Activated CD4-positive, alpha-beta memory T cell treated with anti-CD3 and anti-CD28 coated beads for 36 hours (primary cell): Measurements from ENCODE around the gene ZNF311. TPM values are rescaled to one million over a fixed set of nuclear protein-coding genes. Genes with fewer than 3 reads are reported as not detected.

Experiments
- CTCF ChIA-PET: fragments of 350-600 bp; sonication (Branson Sonifier 250); formaldehyde crosslinking; loops from one replicate; lab custom pipeline; 2021; ENCODE audit warnings: antibody characterized with exemption, inconsistent platforms; lab: Charles Lee
- POLR2A ChIA-PET: fragments of 350-600 bp; sonication (Branson Sonifier 250); formaldehyde crosslinking; loops from one replicate; lab custom pipeline; 2021; ENCODE audit warnings: antibody characterized with exemption; lab: Charles Lee
- DNase-seq: peaks from one replicate; pipeline ENCODE4 v3.0.0-alpha.2; 2020
- H3K27ac Mint-ChIP-seq: one replicate; pipeline ENCODE4 v1.8.0; 2021; ENCODE audit warnings: mixed read lengths
- H3K27me3 Mint-ChIP-seq: one replicate; pipeline ENCODE4 v1.8.0; 2021; ENCODE audit warnings: mixed read lengths
- H3K36me3 Mint-ChIP-seq: one replicate; pipeline ENCODE4 v1.8.0; 2021; ENCODE audit warnings: mixed read lengths
- H3K4me1 Mint-ChIP-seq: one replicate; pipeline ENCODE4 v1.8.0; 2021; ENCODE audit warnings: low read depth, mixed read lengths
- H3K4me3 Mint-ChIP-seq: one replicate; pipeline ENCODE4 v1.8.0; 2021; ENCODE audit warnings: mild to moderate bottlenecking, mixed read lengths
- H3K9me3 Mint-ChIP-seq: one replicate; pipeline ENCODE4 v1.8.0; 2021; ENCODE audit warnings: mixed read lengths
- intact Hi-C: fragments of 100-400 bp; cut with micrococcal nuclease; formaldehyde crosslinking; loops from one replicate; pipeline ENCODE4 v1.15.1; 2023
- total RNA-seq, 2 experiments: library from RNA; stranded (reverse); gene quantifications; one replicate each; pipeline ENCODE4 v1.2.3, GENCODE V29; 2021

ZNF311 gene
- 1 to 10 TPM in 1 of 2 experiments, under 1 TPM in 1; 0.99 to 1.3 TPM for total RNA-seq

DNA sequence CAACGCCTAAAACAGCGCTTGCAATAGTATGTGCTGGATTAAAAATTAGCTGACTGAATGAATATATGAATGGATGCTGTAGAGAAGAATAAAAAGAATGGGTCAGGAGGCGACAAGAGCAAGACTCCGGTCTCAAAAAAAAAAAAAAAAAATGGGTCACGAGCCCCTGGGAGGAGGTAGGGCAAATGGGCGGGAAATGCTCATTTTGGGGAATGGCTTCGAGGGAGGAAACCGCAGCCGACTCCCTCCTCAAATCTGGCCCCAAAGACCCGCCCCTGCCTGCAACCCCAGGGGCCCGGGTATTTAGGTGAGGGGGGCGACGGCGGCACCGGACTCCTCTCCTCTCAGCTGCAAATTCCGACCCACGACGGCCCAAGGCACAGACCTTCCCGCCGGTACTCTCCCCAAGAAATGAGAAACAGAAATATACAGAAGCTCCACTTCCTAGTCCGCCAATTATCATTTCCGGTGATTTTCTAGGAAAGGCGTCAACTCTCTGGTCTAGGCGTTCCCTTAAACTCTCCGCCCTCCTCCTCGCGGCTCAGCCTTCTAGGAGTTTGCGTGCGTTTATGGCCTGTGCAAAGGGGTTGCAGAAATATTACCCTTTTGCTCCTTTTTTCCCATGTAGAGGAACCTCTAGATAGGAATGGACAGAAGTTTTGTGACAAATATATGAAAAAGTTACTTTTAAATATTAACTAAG is at the start of gene ZNF311:
Gene ZNF311 (minus strand): TSS at position 133 of the 703 bp plus-strand sequence. CDS start 1,361 bp downstream, outside the sequence.
- peak within 1 kb of the TSS; percentile 82 for H3K4me3 Mint-ChIP-seq
- POLR2A ChIA-PET = no interaction called here
- H3K27me3 Mint-ChIP-seq = peaks cover 1% of the 10 kb centered on the region
- intact Hi-C loops = no loop called here
- peak within 1 kb of the TSS; percentile 73 for H3K27ac Mint-ChIP-seq
- CTCF ChIA-PET = interaction anchor here (1.4 kb wide), 1 partner anchor 11 kb away, joined by 4 read pairs; no protein-coding TSS in a partner anchor
- no peaks in the 10 kb centered on the region for H3K9me3 Mint-ChIP-seq
- peak; percentile 60 for DNase-seq
- peaks cover 19% of the 10 kb centered on the region for H3K4me1 Mint-ChIP-seq
- H3K36me3 Mint-ChIP-seq = no peaks in the 10 kb centered on the region

DNA sequence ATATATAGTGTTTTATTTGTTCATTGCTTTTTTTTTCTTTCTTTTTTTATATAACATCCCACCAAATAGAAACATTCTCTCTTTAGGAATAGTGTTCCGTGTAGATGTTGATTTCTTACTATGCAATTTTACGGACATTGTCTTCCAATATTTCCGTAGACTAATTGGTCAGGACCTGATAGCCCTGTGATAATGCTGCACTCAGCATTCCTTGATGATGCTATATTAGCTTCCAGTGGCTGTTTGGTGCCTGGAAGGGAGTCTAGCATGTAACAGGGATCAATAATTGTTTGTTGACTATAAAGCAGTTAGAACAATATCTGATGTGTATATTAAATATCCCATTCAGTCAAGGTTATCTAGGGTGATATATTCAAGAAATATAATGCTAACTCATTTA is 46.6 kb upstream of the ZNF311 start:
- no peaks in the 10 kb centered on the region for H3K4me1 Mint-ChIP-seq
- DNase-seq = no peak
- no peaks in the 10 kb centered on the region for H3K36me3 Mint-ChIP-seq
- ChIA-PET CTCF (no interaction called here), POLR2A (no interaction called here)
- no peak overlapping the region for H3K27ac Mint-ChIP-seq
- H3K9me3 Mint-ChIP-seq = no peaks in the 10 kb centered on the region
- no peak overlapping the region for H3K4me3 Mint-ChIP-seq
- intact Hi-C loops = no loop called here
- peaks cover 37% of the 10 kb centered on the region for H3K27me3 Mint-ChIP-seq

DNA sequence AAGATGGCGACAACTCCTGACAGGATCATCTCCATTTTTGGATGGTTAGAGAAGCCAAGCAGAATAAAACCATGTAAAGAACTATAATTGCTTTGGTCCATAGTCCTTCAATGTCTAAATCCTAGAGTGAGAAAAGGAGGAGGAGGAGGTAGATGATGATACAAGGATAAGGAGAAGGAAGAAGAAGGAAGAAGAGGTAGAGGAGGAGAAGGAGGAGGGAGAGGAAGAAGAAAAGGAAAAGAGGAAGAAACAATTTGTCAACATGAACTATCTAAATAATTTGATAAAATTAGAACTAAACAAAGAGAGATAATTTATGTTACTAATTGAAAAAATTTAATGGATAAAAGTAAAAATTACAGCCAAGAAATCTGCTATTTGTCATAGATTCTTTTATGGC is 40.0 kb upstream of the ZNF311 start, which contains the start of gene OR2W1:
Gene OR2W1 (minus strand): TSS at position 101 of the 400 bp plus-strand sequence. CDS start 0 bp downstream, at position 101.
- Mint-ChIP-seq H3K27me3 (peaks cover 35% of the 10 kb centered on the region), H3K9me3 (no peaks in the 10 kb centered on the region), H3K4me3 (no peak within 1 kb of the TSS), H3K36me3 (no peaks in the 10 kb centered on the region), H3K4me1 (no peaks in the 10 kb centered on the region), H3K27ac (no peak within 1 kb of the TSS)
- ChIA-PET POLR2A (no interaction called here), CTCF (no interaction called here)
- intact Hi-C loops = no loop called here
- no peak for DNase-seq

DNA sequence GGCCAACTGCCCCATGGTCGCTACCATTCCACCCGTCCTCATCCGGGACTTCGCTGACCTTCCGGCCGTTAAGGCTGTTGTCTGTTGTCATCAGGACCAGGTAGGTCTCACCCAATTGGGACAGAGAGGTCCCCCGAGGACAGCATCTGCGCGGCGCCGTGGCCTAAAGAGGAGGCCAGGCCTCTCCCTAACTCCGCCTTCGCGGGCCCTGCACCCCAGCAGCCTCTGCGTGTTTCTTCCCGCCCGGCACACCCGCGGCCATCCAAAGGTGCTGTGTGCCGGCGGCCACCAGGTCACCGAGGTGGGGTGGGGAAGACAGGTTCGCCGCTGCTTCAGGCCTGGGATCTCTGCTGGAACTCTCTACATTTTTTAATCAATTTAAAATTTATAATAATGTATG is 30.8 kb upstream of the ZNF311 start:
- POLR2A ChIA-PET = no interaction called here
- H3K36me3 Mint-ChIP-seq = no peaks in the 10 kb centered on the region
- CTCF ChIA-PET = no interaction called here
- no peak overlapping the region for H3K27ac Mint-ChIP-seq
- H3K4me1 Mint-ChIP-seq = no peaks in the 10 kb centered on the region
- H3K4me3 Mint-ChIP-seq = no peak overlapping the region
- no peak for DNase-seq
- H3K9me3 Mint-ChIP-seq = no peaks in the 10 kb centered on the region
- intact Hi-C loops = no loop called here
- peaks cover 30% of the 10 kb centered on the region for H3K27me3 Mint-ChIP-seq

DNA sequence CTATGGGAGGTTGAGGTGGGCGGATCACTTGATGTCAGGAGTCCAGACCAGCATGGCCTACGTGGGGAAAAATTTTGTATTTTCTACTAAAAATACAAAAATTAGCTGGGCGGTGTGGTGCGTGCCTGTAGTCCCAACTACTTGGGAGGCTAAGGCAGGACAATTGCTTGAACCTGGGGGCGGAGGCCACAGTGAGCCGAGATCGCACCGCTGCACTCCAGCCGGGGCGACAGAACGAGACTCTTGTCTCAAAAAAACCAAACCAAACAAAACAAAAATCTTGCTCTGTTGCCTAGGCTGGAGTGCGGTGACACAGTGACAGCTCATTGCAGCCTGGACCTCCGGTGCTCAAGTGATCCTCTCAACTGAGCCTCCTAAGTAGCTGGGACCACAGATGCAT is 23.7 kb upstream of the ZNF311 start:
- Mint-ChIP-seq H3K36me3 (no peaks in the 10 kb centered on the region), H3K4me1 (no peaks in the 10 kb centered on the region), H3K27me3 (peaks cover 39% of the 10 kb centered on the region), H3K27ac (no peak overlapping the region), H3K9me3 (no peaks in the 10 kb centered on the region), H3K4me3 (no peak overlapping the region)
- CTCF ChIA-PET = no interaction called here
- DNase-seq = no peak
- POLR2A ChIA-PET = no interaction called here
- intact Hi-C loops = no loop called here

DNA sequence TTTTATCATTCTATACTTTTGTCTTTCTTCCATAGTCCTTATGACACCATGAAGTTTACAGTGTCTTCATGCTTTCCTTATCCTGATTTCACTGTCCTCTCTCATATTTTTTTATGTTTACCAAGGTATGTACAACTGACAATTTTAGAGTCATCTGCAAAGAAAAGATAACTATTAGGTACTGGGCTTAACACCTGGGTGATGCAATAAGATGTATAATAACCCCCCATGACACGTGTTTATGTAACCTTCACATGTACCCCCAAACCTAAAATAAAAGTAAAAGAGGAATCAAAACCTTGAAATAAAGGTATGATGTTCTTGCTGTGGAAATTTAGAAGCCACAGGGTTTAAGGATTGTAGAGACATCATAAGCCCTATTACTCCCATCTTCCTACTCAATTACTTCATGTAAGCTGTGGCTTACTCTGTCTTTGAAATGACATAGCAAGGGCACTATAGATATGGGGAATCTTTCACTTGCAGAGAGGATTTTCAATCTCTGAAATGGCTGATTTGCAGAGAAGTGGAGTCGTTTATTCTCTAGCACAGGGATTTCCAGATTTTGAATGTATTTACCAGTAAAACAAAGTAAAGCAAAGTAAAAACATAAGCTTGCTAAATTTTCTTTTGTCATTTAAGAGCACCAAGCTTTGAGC is 20.9 kb upstream of the ZNF311 start:
- no peaks in the 10 kb centered on the region for H3K4me1 Mint-ChIP-seq
- peaks cover 40% of the 10 kb centered on the region for H3K27me3 Mint-ChIP-seq
- POLR2A ChIA-PET = no interaction called here
- H3K27ac Mint-ChIP-seq = no peak overlapping the region
- no peak for DNase-seq
- H3K9me3 Mint-ChIP-seq = peaks cover 2% of the 10 kb centered on the region
- H3K36me3 Mint-ChIP-seq = no peaks in the 10 kb centered on the region
- no peak overlapping the region for H3K4me3 Mint-ChIP-seq
- intact Hi-C loops = no loop called here
- CTCF ChIA-PET = no interaction called here

DNA sequence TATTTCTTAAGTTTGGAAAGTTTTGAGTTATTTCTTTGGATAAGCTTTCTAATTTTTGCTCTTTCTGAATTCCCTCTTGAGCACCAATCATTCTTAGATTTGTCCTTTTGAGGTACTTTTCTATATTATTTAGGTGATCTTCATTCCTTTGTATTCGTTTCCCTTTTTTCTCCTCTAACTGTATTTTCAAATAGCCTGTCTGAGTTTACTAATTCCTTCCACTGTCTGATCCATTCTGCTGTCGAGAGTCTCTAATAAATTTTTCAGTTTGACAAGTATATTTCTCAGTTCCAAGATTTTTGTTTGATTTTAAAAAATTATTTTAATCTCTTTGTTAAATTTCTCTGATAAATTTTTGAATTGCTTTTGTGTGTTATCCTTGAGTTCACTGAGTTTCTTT is 16.3 kb upstream of the ZNF311 start:
- H3K9me3 Mint-ChIP-seq = peaks cover 2% of the 10 kb centered on the region
- POLR2A ChIA-PET = no interaction called here

DNA sequence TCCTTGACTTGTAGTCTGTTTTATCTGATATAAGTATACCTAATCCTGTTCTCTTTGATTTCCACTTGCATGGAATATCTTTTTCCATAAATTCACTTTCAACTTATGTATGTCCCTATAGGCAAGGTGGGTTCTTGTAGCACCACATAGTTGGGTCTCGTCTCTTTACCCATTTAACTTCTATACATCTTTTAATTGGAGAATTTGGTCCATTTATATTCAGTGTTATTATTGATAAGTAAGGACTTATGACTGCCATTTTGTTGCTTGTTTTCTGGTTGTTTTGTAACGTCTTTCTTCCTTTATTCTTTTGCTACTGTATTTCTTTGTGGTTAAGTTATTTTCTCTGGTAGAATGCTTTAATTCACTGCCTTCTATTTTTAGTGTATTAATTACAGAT is 14.5 kb upstream of the ZNF311 start:
- Mint-ChIP-seq H3K4me3 (no peak overlapping the region), H3K4me1 (peaks cover 9% of the 10 kb centered on the region), H3K27ac (no peak overlapping the region), H3K27me3 (peaks cover 18% of the 10 kb centered on the region), H3K36me3 (no peaks in the 10 kb centered on the region), H3K9me3 (peaks cover 6% of the 10 kb centered on the region)
- intact Hi-C loops = loop anchor here (10.0 kb wide), 1 partner anchor 565 kb away; the partner anchor contains the start of gene OR2H2
- DNase-seq = no peak
- ChIA-PET POLR2A (no interaction called here), CTCF (interaction anchor here (1.2 to 5.0 kb wide), 3 partner anchors 9 to 182 kb away, joined by 3 to 38 read pairs (median 5); no protein-coding TSS in a partner anchor)

More for the DNA sequence above, 16.3 kb upstream of the ZNF311 start:
- Mint-ChIP-seq H3K36me3 (no peaks in the 10 kb centered on the region), H3K4me1 (peaks cover 2% of the 10 kb centered on the region), H3K27me3 (peaks cover 24% of the 10 kb centered on the region), H3K27ac (no peak overlapping the region), H3K4me3 (no peak overlapping the region)
- DNase-seq = no peak
- CTCF ChIA-PET = interaction anchor here (5.0 kb wide), 1 partner anchor 184 kb away, joined by 38 read pairs; no protein-coding TSS in a partner anchor
- intact Hi-C loops = no loop called here

DNA sequence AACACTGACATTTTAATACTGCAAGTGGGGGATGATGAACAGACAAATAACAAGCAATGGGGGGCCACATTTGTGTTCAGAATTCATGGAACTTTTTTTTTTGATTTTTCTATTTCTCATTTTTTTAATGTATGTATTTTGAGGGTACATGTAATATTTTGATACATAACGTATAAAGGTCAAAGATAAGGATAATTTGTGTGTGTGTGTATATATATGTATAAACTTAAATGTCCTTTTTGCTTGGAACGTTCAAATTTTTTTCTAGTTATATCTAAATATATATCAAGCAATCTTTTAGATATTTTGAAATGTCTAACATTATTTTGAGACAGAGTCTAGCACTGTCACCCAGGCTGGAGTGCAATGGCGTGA is 12.3 kb upstream of the ZNF311 start:
- H3K4me3 Mint-ChIP-seq = peak overlapping the region; percentile 78
- DNase-seq = no peak
- H3K9me3 Mint-ChIP-seq = peaks cover 6% of the 10 kb centered on the region
- peaks cover 9% of the 10 kb centered on the region for H3K4me1 Mint-ChIP-seq
- H3K27ac Mint-ChIP-seq = peak overlapping the region; percentile 75
- POLR2A ChIA-PET = interaction anchor here (2.3 kb wide), 1 partner anchor 180 kb away, joined by 10 read pairs; no protein-coding TSS in a partner anchor
- peaks cover 11% of the 10 kb centered on the region for H3K27me3 Mint-ChIP-seq
- CTCF ChIA-PET = interaction anchor here (5.0 kb wide), 1 partner anchor 180 kb away, joined by 38 read pairs; no protein-coding TSS in a partner anchor
- no peaks in the 10 kb centered on the region for H3K36me3 Mint-ChIP-seq
- intact Hi-C loops = loop anchor here (1.0 to 10.0 kb wide), 2 partner anchors 154 to 567 kb away; partner anchors contain the start of gene OR2H2

DNA sequence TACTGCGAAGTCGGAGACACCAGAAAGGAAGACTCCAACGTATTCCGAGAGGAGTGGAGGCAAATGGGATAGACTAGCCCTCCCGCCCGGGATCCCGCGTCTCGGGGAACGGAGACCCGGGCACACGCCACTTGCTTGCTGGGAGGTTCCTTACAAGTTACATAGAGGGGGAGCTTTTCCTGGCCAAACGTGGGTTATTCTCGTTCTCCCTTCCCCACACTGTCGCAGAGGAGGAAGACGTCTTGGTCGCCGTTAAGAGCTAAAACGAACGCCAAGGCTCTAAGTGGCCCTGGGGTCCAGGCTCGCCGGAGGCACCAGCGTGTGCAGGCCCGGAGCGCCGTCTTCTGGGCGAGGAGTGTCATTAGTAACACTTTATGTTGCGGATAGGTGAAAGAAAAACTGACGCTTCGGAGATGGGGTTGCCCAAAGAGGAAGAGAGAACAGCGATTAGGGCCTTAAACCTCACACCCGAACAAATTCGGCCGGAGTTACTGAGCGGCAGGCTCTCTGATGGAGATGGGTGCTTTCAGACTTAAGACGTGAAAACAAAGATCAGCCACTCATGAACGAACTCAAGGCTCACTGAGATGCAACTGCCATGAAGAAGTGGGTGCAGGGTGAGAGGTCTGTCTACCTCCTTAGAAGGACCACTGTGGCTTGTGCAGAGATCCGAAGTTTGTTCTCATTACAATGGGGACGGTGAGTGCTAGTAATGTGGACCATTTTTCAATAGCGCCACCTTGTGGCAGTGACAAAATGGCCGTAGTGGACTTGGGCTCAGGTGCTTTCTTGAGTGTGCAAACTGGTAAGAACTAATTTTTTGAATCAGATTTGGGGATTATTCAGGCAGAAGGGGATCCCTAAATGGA is 11.7 kb upstream of the ZNF311 start:
- Mint-ChIP-seq H3K36me3 (no peaks in the 10 kb centered on the region), H3K27me3 (peaks cover 6% of the 10 kb centered on the region), H3K4me1 (peaks cover 9% of the 10 kb centered on the region), H3K27ac (peak overlapping the region; percentile 75), H3K9me3 (peaks cover 6% of the 10 kb centered on the region), H3K4me3 (peak overlapping the region; percentile 78)
- intact Hi-C loops = loop anchor here (1.0 to 10.0 kb wide), 6 partner anchors 35 to 568 kb away; partner anchors contain the start of gene OR2H2
- CTCF ChIA-PET = interaction anchor here (0.8 to 5.2 kb wide), 31 partner anchors 12 to 1890 kb away, joined by 3 to 106 read pairs (median 4); partner anchors contain the start of genes TRIM27 and ZNF311
- DNase-seq = peak; percentile 88
- POLR2A ChIA-PET = interaction anchor here (0.5 to 2.3 kb wide), 4 partner anchors 38 to 179 kb away, joined by 3 to 10 read pairs (median 4); no protein-coding TSS in a partner anchor
